Loucy (cell line): ENCODE results near the gene AKR7A2.
"Not testable (repeated sequence)": the region's sequence is repeated elsewhere in the genome, so short reads cannot be mapped to it uniquely, and the experiment has no call there.

Experiments used
- H2AFZ ChIP-seq: fragments of 200-600 bp; sonication (generic); 2 replicates; pipeline ENCODE4 v1.6.0; 2016; ENCODE audit warnings: antibody characterized with exemption, mild to moderate bottlenecking, low read length, moderate library complexity
- H3F3A ChIP-seq: fragments of 200-600 bp; 2 replicates; pipeline ENCODE4 v1.6.0; 2016; ENCODE audit warnings: antibody characterized with exemption, low read depth, mild to moderate bottlenecking
- H3K27me3 ChIP-seq: fragments of 200-600 bp; sonication (generic); 2 replicates; pipeline ENCODE4 v1.6.1; 2014; ENCODE audit warnings: low read length, mild to moderate bottlenecking; ENCODE audit not compliant: insufficient read depth, poor library complexity, severe bottlenecking
- H3K36me3 ChIP-seq: fragments of 200-600 bp; sonication (generic); 2 replicates; pipeline ENCODE4 v1.6.1; 2016; ENCODE audit warnings: low read length; ENCODE audit not compliant: insufficient read depth
- H3K4me1 ChIP-seq: fragments of 200-600 bp; sonication (generic); 2 replicates; pipeline ENCODE4 v1.5.1; 2014; ENCODE audit warnings: low read length, mild to moderate bottlenecking; ENCODE audit not compliant: insufficient read depth, poor library complexity, severe bottlenecking
- H3K4me2 ChIP-seq: fragments of 200-600 bp; sonication (generic); 2 replicates; pipeline ENCODE4 v1.6.0; 2014; ENCODE audit warnings: antibody characterized with exemption, low read length, low read depth, mild to moderate bottlenecking; ENCODE audit not compliant: poor library complexity, severe bottlenecking
- H3K4me3 ChIP-seq: fragments of 200-600 bp; sonication (generic); 2 replicates; pipeline ENCODE4 v1.5.1; 2014; ENCODE audit warnings: low read length, mild to moderate bottlenecking, mixed read lengths; ENCODE audit not compliant: poor library complexity, severe bottlenecking
- H3K79me2 ChIP-seq: fragments of 200-600 bp; sonication (generic); 2 replicates; pipeline ENCODE4 v1.6.1; 2014; ENCODE audit warnings: low read length; ENCODE audit not compliant: insufficient read depth
- H3K9ac ChIP-seq: fragments of 200-600 bp; sonication (generic); 2 replicates; pipeline ENCODE4 v1.6.0; 2014; ENCODE audit warnings: mild to moderate bottlenecking, low read depth, low read length, moderate library complexity; ENCODE audit not compliant: poor library complexity, severe bottlenecking
- H3K9me2 ChIP-seq: fragments of 200-600 bp; sonication (generic); replicated peaks from 2 replicates; pipeline ENCODE4 v1.6.1; 2016; ENCODE audit warnings: low read depth, low read length, mixed read lengths
- H3K9me3 ChIP-seq: fragments of 200-600 bp; sonication (generic); 2 replicates; pipeline ENCODE4 v1.6.1; 2014; ENCODE audit warnings: mild to moderate bottlenecking, antibody characterized with exemption, low read length, low read depth; ENCODE audit not compliant: insufficient read depth
- H4K20me1 ChIP-seq: fragments of 200-600 bp; sonication (generic); 2 replicates; pipeline ENCODE4 v1.6.0; 2014; ENCODE audit warnings: antibody characterized with exemption, low read length, mild to moderate bottlenecking; ENCODE audit not compliant: insufficient read depth, poor library complexity, severe bottlenecking
- EZH2phosphoT487 ChIP-seq: fragments of 200-600 bp; IDR thresholded peaks from 2 replicates; pipeline ENCODE4 v1.6.1; 2018; ENCODE audit warnings: antibody characterized with exemption, mild to moderate bottlenecking, moderate library complexity, borderline replicate concordance
- TF ChIP-seq, protein P1 (sequence below): fragments of 200-600 bp; sonication (generic); conservative IDR thresholded peaks from 2 replicates; pipeline ENCODE4 v1.5.1; 2014; ENCODE audit warnings: mild to moderate bottlenecking, antibody characterized with exemption, low read length

AKR7A2 gene

DNA sequence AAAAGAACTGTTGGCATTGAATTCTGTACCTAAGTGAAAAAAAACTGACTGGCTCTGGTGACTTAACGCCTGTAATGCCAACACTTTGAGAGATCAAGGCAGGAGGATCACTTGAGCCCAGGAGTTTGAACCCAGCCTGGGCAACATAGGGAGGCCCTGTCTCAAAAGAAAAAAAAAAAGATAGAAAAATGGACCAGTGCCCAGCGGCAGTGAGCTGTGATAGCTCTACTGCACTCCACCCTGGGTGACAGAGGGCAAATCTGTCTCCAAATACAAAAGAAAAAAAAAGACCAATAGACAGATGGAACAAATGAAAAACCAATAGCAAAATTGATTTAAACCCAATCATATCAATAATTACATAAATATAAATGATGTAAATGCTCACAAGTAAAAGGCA lies 22.7 kb downstream of the AKR7A2 start:
- H3K4me3 ChIP-seq = no peak overlapping the region
- H3K36me3 ChIP-seq = no peaks in the 10 kb centered on the region
- no peak overlapping the region for H3K9ac ChIP-seq
- peaks cover under 1% of the 10 kb centered on the region; the same call in 1 of the 2 replicates for H3K9me3 ChIP-seq
- no peaks in the 10 kb centered on the region for H3F3A ChIP-seq
- no peaks in the 10 kb centered on the region for H4K20me1 ChIP-seq
- H3K4me2 ChIP-seq = no peak overlapping the region
- H3K9me2 ChIP-seq = no peaks in the 10 kb centered on the region
- H3K4me1 ChIP-seq = no peaks in the 10 kb centered on the region
- H3K79me2 ChIP-seq = no peaks in the 10 kb centered on the region
- no peaks in the 10 kb centered on the region for H3K27me3 ChIP-seq
- no peak for TF ChIP-seq EZH2phosphoT487
- TF ChIP-seq, protein P1, sequence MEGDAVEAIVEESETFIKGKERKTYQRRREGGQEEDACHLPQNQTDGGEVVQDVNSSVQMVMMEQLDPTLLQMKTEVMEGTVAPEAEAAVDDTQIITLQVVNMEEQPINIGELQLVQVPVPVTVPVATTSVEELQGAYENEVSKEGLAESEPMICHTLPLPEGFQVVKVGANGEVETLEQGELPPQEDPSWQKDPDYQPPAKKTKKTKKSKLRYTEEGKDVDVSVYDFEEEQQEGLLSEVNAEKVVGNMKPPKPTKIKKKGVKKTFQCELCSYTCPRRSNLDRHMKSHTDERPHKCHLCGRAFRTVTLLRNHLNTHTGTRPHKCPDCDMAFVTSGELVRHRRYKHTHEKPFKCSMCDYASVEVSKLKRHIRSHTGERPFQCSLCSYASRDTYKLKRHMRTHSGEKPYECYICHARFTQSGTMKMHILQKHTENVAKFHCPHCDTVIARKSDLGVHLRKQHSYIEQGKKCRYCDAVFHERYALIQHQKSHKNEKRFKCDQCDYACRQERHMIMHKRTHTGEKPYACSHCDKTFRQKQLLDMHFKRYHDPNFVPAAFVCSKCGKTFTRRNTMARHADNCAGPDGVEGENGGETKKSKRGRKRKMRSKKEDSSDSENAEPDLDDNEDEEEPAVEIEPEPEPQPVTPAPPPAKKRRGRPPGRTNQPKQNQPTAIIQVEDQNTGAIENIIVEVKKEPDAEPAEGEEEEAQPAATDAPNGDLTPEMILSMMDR = no peak
- H2AFZ ChIP-seq = no peak overlapping the region

- H3K27me3 ChIP-seq, H3K9me2 ChIP-seq, H3K4me2 ChIP-seq, H3K4me3 ChIP-seq, H3K4me1 ChIP-seq, H4K20me1 ChIP-seq, H3K9ac ChIP-seq, H3K9me3 ChIP-seq, H3K79me2 ChIP-seq, H3K36me3 ChIP-seq, H2AFZ ChIP-seq, H3F3A ChIP-seq: not testable (repeated sequence)
Observed at GRCh38 chr1:19288324-19289241, 23.4 kb downstream of the AKR7A2 start, which contains the start of gene AKR7A3. AKR7A3 (minus strand) TSS chr1:19288770; CDS start chr1:19288709, 61 bp downstream.

DNA sequence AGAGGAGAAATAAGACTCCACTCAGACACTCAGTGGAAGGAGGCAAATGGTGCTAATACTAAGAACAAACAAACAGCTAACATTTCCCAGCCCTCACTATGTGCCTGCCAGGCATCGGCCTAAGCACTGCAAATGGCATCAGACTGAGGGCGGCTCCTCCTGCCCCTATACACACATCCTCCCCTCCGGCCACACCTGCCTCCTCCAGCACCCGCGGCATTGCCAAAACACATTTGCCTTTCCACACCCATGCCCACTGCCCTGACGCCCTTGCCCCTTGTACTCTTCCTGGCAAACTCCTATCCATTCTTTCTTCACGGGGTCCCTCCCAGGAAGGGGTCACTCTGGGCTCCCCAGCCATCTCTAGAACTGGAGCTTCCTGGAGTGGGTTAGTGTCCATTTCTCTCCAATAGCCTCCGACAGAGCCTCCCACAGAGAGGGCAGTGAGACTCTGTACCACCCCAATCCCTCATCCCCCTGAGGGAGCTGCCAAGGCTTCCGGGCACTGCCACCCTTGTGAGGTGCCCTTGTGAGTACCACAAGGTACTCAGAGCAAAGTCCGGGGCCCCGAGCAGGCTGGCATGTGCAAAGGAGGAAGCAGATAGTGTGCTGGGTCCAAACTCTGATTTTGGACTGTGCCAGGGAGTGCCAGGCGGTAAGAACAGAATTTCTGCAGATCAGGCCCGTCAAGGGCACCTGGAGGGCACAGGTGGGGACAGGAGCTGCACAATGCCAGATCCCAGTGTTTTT lies 24.3 kb downstream of the AKR7A2 start:
- Histone ChIP-seq H3K9ac (no peak overlapping the region), H3K27me3 (no peaks in the 10 kb centered on the region)
- TF ChIP-seq EZH2phosphoT487 = no peak
- TF ChIP-seq, protein P1 = no peak

GRCh38 chr1:19285807-19286206 lies 26.1 kb downstream of the AKR7A2 start:
- not testable (repeated sequence) for H3K4me1 ChIP-seq, H4K20me1 ChIP-seq, H3K4me3 ChIP-seq

More for the DNA sequence above, 24.3 kb downstream of the AKR7A2 start:
- H3K9me3 ChIP-seq = no peaks in the 10 kb centered on the region
- H3F3A ChIP-seq = no peaks in the 10 kb centered on the region
- no peak overlapping the region for H3K4me2 ChIP-seq
- H3K4me3 ChIP-seq = no peak overlapping the region
- H2AFZ ChIP-seq = no peak overlapping the region
- no peaks in the 10 kb centered on the region for H3K36me3 ChIP-seq
- H3K4me1 ChIP-seq = no peaks in the 10 kb centered on the region
- no peaks in the 10 kb centered on the region for H3K79me2 ChIP-seq
- H4K20me1 ChIP-seq = no peaks in the 10 kb centered on the region
- no peaks in the 10 kb centered on the region for H3K9me2 ChIP-seq

DNA sequence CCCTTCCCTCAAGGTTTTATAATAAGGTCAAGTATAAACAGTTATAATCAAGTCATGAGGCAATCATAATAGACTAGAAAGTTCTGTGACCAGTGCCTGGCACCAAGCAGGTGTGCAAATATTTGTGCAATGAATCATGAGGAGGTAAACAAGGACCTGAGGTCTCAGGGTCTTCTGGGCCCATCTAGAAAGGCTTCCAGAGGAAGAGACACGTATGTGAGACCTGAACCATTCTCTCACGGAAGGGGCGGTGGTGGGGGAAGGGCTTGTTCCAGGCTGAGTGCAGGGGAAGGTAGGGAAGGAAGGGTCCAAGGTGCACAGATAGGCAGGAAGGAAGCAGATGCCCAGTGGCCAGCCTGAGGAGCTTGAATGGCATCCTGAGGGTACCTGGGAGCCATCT lies 26.6 kb downstream of the AKR7A2 start:
- not testable (repeated sequence) for H3K79me2 ChIP-seq, H3K4me3 ChIP-seq, H3K36me3 ChIP-seq, H4K20me1 ChIP-seq, H3K4me2 ChIP-seq, H3K9me2 ChIP-seq, H3K4me1 ChIP-seq, H3K9me3 ChIP-seq, H2AFZ ChIP-seq, H3F3A ChIP-seq, H3K27me3 ChIP-seq, H3K9ac ChIP-seq

More at GRCh38 chr1:19285807-19286206, 26.1 kb downstream of the AKR7A2 start:
- H3K4me2 ChIP-seq, H3K27me3 ChIP-seq, H3K9me2 ChIP-seq, H3K36me3 ChIP-seq, H3K9me3 ChIP-seq, H3F3A ChIP-seq, H3K9ac ChIP-seq, H2AFZ ChIP-seq, H3K79me2 ChIP-seq: not testable (repeated sequence)
